IPS DF 4.7 (cell line): ENCODE data around the gene CNOT6.
A peak's percentile ranks its signal among the peaks of the same experiment; 100 is the strongest.
"Not testable (repeated sequence)": the region's sequence is repeated elsewhere in the genome, so short reads cannot be mapped to it uniquely, and the experiment has no call there.

Experiments used
- DNase-seq: peaks from one replicate; pipeline ENCODE4 v3.0.0-alpha.2; 2013; ENCODE audit warnings: low spot score; ENCODE audit errors: extremely low read depth

Gene CNOT6

DNA sequence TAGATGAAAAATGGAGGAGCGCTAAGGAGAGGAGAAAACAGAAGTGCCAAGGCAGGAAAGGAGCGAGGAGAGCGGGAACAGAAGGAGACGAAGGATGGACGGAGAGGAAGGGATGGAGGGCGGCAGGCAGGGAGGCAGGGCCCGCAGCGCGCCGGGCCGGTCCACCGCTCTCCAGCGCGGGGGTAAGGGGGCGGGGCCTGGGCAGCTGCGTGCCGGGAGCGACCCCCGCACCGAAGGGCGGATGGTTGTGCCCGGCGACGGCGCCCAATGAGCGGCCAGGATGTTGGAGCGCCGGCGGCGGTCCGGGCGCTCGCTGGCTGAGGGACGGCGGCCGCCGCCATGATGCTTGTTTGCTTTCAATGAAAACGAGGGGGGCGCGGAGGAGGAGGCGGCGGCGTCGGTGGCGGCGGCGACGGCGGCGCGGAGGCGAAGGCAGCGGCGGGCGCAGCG lies at the start of gene CNOT6:
Gene CNOT6, plus strand, starts transcription at position 320 of the 450 bp plus-strand sequence. CDS start 34,898 bp downstream, outside the sequence.
- DNase-seq: peak; percentile 28

DNA sequence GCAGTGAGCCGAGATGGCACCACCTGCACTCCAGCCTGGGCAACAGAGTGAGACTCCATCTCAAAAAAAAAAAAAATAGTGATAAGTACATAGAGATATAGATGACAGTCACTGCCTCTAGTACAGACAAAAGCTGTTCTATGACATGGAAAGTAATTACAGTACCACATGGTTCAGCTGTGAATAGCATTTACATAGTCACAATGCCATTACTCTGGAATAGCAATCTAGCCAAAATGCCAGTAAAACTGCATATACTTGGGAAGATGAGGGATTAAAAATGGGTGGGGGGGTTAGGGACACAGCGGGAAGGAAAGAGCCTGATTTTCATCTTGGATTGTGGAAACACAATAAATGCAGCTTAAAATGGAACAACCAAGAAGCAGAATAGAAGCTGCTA lies 39.4 kb upstream of the CNOT6 start:
- no peak for DNase-seq

DNA sequence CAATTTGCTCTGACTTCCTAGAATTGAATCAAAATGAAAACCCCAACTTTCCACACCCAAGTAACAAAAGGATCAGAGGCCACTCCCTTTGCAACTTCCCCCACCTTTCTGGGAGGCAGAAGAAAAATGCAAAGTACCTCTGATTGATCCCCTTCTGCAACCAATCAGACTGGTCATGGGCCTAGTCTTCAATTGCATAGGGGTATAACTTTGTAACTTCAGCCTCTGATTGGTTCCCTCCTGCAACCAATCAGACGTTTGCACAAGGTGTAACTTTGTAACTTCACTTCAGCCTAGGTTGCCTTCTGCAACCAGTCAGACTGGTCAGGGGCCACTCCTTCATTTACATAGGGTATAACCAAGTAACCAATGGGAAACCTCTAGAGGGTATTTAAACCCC lies 38.3 kb upstream of the CNOT6 start:
- DNase-seq: no peak

DNA sequence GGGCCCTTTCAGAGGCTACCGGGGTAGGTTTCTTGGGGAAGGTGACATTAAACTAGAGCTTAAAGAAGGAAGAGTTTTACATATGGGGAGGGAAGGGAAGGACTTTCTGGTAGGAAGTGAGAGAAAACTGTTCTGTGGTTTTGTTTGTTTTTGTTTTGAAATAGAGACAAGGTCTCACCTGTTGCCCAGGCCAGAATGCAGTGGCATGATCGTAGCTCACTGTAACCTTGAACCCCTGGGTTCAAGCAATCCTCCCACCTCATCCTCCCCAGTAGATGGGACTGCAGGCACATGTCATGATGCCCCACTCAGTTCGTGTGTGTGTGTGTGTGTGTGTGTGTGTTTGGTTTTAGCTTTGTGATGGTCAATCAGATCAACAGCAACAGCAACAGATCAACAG lies 37.4 kb upstream of the CNOT6 start:
- no peak for DNase-seq

DNA sequence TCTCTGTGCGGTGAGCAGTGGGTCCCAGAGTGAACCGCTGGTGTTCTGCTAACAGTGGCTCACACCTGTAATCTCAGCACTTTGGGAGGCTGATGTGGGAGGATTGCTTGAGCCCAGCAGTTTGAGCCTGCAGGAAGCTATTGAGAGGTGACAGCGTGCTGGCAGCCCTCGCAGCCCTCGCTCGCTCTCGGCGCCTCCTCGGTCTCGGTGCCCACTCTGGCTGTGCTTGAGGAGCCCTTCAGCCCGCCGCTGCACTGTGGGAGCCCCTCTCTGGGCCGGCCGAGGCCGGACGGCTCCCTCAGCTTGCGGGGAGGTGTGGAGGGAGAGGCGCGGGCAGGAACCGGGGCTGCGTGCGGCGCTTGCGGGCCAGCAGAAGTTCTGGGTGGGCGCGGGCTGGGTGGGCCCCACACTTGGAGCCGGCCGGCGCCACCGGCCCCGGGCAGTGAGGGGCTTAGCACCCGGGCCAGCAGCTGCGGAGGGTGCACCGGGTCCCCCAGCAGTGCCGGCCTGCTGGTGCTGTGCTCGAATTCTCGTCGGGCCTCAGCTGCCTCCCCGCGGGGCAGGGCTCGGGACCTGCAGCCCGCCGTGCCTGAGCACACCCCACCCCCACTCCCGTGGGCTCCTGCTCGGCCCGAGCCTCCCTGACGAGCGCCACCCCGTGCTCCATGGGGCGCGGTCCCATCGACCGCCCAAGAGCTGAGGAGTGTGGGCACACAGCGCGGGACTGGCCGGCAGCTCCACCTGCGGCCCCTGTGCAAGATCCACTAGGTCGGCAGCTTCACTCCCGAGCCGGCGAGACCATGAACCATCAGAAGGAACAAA lies 35.1 kb upstream of the CNOT6 start:
- not testable (repeated sequence) for DNase-seq

DNA sequence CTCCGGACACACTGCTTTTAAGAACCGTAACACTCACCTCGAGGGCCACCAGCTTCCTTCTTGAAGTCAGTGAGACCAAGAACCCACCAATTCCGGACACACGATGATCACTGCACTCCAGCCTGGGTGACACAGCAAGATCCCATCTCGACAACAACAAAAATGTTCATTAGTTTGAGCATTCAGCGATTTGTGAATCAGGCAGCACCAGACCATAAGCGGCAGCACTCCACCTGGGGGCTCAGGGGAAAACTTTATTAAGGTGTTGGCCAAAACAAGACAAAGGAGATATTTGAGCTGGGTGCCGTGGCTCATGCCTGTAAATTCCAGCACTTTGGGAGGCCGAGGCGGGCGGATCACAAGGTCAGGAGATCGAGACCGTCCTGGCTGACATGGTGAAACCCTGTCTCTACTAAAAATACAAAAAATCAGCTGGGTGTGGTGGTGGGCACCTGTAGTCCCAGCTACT lies 34.5 kb upstream of the CNOT6 start:
- not testable (repeated sequence) for DNase-seq

DNA sequence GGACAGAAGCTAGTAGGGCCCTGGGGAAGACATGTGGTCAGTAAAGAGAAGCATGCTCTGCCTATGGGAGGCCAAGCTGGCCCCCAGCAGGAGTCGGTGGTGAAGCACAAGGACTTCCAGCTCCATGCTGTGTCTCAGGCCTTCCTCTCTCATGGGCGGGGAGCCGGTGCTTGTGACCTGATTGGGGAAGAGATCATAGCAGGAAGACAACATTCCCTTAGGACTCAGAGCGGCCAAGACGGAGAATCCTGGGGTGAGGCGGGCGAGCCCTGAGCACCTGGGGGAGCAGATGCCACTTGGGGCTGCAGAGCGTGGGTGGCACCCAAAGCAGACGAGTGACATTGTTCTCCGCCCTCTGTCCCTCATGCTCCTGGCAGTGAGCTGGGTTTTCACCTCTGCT lies 33.3 kb upstream of the CNOT6 start:
- DNase-seq: no peak

DNA sequence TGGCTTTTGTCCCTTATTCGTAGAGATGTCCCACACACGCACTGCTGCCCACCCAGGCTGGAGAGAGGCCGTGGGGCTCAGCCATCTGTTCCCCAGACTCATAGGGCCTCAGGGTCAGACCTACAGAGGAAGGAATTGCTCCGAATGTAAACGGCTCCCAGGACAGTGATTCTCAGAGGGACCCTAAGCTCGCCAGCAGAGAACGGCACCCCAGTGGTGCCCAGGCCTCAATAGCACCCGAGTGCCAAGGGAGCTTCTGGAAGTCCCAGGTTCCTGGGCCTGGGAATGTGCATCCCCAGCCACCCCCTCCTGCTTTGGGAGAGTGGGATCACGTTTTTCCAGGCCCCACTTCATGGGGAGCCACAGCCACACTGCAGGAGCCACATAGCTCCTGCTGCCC lies 32.9 kb upstream of the CNOT6 start:
- no peak for DNase-seq

DNA sequence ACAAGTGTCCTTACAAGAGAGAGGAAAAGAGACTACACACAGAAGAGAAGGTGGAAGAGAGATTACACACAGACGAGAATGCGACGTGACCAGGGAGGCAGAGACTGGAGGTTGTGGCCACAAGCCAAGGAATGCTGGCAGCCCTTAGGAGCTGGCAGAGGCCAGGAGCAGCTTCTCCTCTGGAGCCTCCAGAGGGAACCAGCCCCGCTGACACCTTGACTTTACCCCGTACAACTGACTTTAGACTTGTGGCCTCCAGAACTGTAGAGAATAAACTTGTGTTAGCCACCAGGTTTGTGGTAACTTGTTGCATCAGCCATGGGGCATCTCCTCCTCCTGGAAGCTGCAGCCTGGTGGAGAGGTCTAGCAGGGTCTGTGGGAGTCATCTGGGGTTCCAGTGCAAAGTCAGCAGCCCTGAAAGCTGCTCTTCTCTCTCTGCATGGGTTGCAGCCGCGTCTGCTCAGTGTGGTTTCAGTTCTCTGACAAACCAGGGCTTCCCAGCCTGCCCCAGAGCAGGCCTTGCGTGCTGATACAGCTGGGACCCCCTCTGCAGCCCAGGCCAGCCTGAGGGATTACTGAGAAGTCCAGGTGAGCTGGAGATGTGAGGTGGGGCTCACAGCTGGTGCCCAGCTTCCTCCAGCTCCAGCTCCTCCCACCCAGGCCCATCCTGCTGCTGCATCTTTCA lies 30.8 kb upstream of the CNOT6 start:
- no peak for DNase-seq

DNA sequence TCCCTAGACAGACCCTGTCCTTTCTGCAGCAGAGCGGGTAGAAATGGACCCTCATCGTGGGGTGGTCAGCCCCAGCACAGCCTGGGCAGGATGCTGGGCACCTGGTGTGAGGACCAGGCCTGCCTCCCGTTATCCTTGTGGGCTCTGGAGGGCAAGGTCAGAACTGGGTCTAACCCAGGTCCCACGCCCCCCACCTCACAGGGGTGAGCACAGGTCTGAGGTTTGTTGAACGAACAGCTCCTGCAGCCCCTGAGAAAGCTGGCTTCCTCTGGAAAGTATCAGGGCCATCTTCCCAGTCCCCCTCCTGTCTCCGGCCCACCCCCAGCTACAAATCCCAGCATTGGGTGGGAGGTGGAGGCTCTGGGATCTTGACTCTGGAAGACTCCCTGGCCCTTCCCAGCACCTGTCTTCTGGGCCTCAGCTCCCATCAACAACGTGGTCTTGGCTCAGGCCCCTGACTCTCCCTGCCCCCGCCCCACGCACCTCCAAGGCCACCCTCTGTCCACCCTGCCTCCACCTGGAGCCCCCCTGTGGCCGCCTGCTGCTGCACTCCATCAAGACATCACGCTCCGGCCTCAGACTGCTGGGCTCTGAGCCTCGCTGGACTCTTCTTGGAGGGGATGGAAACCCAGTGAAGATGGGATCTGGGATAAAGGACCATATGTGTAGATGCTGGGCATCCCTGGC lies 30.1 kb upstream of the CNOT6 start:
- no peak for DNase-seq

DNA sequence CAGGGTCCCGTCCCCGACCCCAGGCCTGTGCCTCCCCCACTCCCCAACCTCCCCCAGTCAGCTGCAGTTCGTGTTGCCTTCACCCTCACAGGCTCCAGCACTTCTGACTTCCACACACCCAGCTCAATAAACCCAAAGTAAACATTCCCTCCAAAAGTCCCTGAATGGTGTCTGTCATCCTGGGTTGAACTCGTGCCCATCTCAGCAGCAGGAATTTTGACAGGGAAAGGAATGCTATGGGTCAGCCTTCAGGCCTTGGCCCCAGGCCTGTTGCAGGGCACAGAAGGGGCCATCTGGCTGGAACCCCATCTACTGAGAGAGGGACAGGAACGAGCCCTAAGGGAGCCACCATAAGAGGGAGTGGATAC lies 29.6 kb upstream of the CNOT6 start:
- DNase-seq: no peak

DNA sequence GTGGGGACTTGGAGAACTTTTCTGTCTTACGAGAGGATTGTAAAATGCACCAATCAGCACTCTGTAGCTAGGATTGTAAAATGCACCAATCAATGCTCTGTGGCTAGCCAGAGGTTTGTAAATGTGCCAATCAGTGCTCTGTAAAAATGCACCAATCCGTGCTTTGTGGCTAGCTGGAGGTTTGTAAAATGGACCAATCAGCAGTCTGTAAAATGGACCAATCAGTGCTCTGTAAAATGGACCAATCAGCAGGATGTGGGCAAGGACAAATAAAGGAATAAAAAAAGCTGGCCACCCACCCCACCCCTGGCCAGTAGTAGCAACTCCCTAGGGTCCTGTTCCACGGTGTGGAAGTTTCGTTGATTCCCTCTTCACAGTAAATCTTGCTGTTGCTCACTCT lies 29.1 kb upstream of the CNOT6 start:
- not testable (repeated sequence) for DNase-seq

DNA sequence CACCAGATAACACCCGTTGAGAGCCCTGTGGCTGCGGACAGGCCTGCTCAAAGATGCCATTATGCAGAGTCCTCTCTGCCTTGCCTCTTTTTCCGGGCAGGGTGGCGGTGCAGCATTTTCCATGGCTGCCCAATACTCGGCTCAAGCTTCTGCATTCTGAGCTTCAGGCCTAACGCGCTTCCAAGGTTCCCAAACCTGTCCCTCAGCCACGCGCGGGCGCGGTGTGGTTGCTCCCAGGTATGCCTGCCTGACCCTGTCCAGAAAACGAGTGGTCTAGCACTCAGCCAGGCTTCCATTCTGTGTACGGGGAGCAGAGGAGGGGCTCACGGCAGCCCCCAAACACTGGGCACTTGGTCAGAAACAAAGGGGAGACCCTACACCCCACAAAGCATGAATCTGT lies 27.9 kb upstream of the CNOT6 start:
- no peak for DNase-seq

DNA sequence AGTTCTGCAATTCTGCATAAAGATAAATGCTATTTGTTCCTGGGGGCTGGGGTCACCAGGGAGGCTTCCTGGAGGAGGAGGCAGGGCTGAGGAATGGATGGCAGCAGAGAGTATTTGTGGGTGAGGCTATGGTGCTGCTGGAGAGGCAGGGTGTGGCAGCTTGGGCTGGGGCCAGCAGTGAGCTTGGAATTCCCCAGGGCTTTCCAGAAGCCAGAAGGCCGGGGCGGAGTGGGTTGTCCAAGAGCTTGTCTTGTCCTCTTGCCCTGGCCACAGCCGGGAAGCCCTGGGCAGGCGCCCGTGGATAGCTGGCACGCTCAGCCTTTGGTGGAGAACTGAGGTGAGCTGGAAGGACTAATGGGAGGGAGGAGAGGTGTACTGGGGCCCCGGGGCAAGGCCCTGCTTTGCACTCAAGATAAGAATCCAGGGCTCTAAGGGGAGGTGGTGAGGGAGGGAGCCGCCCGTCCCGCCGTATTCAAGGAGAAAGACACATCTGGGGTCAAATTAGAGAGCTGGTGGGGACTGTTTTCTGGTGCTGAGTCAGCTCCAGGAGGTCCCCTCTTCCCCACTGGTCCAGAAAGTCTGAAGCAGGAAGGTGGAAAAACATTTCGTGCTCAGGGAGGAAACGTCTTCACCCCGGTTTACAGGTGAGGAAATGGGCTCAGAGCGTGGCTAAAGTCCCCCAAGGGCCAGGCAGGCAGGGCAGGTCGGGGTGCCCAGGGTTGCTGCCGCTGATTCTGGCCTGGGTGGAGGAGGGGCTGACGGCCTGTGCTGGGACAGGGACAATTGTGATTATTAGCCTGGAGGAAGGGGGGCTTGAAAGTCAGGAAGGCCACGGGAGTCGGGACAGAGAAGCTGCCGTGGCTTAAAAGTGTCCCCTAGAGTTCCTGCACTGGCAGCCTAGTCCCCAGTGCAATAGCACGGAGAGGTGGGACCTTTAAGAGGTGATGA lies 26.9 kb upstream of the CNOT6 start:
- DNase-seq: no peak

DNA sequence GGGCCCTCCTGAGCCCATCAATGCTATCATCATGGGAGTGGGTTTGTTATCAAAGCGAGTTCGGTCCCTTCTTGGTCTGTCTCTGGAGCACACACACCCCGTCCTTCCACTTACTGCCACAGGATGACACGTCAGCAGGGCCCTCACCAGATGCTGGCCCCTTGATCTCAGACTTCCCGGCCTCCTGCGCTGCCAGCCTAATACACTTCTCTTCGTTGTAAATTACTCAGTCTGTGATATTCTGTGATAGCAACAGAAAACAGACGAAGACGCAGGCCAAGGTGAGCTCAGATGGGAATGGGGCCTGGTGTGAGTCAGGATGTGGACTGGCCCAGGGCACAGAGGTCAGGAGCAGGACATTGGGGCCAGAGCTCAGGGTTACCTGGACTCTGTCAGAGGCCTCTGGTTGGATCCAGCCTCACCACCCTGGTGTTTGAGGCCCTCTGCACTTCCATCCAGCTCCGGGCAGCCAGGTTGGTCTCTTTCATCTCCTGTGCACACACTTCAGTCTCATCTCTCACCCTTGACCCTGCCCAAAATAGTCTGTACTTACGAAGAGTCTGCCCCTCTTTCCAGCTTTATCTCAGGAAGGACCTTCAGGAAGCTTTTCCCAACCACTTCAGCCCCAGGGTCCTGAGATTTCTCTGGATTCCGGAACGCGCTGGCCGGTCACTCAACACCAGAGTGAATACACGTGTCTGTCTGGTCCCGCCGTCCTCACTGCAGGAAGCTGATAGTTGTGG lies 26.0 kb upstream of the CNOT6 start:
- no peak for DNase-seq

DNA sequence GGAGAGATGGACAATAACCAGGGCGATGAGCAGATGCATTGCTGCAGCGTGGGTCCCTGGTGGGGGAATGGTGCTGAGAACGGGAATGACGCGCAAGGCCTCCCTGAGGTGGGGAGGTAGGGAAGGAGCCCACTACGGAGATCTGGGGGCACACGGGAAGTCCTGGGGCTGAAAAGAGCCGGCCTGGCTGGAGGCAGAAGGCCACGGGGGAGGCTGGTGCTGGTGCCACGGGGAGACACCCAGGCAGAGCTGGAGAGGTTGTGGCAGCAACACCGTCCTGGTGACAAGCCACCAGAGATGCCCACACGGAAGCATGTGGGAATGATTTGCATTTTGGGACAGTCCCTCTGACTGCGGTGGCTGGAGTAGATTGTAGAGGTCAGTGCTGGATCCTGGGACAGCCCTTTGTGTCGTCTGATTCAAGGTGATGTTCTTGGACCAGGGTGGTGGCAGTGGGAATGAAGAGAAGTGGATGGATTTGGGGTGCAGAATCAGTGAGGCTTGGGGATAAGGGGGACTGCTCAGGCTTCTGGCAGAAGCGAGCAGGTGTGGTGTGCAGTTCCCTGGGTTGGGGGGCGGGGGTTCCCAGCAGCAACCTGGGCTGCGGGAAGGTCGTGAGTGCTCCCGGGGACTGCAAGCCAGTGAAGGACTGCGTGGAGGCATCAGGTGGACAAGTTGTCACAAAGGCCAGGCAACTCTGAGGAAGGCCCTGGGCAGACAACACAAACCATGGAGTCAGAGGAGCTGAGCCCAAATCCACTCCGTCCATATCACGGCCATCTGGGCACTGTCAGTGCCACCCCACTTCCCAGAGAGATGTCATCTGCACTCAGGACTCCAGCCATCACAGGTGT lies 25.2 kb upstream of the CNOT6 start:
- no peak for DNase-seq

DNA sequence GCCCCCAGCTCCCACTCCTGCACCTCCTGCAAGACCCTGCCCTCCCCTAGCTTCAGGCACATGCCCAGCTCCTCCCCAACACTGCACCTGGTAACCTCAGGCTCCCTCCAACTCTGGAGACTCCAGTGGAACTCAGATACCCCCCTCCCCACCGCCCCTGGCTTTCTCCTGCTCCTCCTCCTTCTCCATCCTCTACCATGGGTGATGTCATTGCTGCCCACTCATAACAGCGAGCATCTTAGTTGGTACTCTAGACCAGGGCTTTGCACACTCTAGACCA lies 24.7 kb upstream of the CNOT6 start:
- DNase-seq: no peak

DNA sequence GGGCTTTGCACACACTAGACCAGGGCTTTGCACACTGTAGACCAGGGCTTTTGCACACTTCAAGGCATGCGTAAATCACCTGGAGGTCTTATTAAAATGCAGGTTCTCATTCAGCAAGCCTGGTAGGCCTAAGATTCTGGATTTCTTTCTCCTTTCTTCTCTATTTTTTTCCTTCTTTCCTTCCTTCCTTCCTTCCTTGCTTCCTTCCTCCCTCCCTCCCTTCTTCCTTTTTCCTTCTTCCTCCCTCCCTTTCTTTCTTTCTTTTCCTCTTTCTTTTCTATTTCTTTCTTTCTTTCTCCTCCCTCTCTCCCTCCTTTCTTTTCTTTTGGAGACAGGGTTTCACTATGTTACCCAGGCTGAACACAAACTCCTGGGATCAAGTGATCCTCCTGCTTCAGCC lies 24.3 kb upstream of the CNOT6 start:
- no peak for DNase-seq

DNA sequence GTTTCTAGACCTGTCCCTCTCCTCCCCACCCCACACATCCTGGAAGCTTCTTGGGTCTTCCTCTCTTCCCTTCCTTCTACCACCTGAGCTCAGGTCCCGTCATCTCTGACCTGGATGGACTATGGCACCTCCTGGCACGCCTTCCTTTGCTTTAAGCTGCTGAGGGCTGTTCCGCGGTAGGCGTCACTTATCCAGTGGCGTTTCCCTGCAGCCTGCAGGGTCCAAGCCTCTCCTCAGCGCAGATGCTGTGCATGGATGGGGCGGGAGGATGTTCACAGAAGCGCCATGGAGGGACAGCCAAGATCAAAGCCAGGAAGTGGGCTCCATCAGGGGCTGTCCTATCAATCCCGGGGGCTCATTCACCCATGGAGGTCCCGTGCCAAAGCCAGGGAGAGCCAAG lies 23.8 kb upstream of the CNOT6 start:
- DNase-seq: no peak
